Subcutaneous abdominal adipose tissue (tissue), 5 donors: Measurements from ENCODE around the gene CNGA3.

Experiments
- H3K27ac ChIP-seq: one replicate; pipeline ENCODE4 v1.7.0; 2013; ENCODE audit warnings: low read depth, mild to moderate bottlenecking, inconsistent platforms, low read length, moderate library complexity
- H3K27me3 ChIP-seq, 5 donors: one replicate each; pipeline ENCODE4 v1.7.0; 2013; ENCODE audit warnings: low read length in 5 of 5, inconsistent platforms in 1 of 5; ENCODE audit not compliant: control insufficient read depth in 5 of 5, insufficient read depth in 4 of 5
- H3K36me3 ChIP-seq, 5 donors: one replicate each; pipeline ENCODE4 v1.7.0; 2013; ENCODE audit warnings: low read length in 5 of 5; ENCODE audit not compliant: control insufficient read depth in 5 of 5, insufficient read depth in 5 of 5
- H3K4me1 ChIP-seq, 5 donors: one replicate each; pipeline ENCODE4 v1.7.0; 2013; ENCODE audit warnings: low read length in 5 of 5, mild to moderate bottlenecking in 3 of 5, moderate library complexity in 1 of 5; ENCODE audit not compliant: control insufficient read depth in 5 of 5, insufficient read depth in 5 of 5
- H3K4me3 ChIP-seq, 5 donors: one replicate each; pipeline ENCODE4 v1.7.0; 2013; ENCODE audit warnings: low read length in 5 of 5, low read depth in 1 of 5
- H3K9ac ChIP-seq, 5 donors: one replicate each; pipeline ENCODE4 v1.7.0; 2013; ENCODE audit warnings: low read length in 5 of 5, mild to moderate bottlenecking in 4 of 5, moderate library complexity in 3 of 5
- H3K9me3 ChIP-seq, 5 donors: one replicate each; pipeline ENCODE4 v1.7.0; 2013; ENCODE audit warnings: low read length in 5 of 5; ENCODE audit not compliant: control insufficient read depth in 5 of 5
- donor health status: healthy.
- donor health status: healthy.
- donor health status: healthy.
- donor health status: healthy.
- donor health status: healthy.

Gene CNGA3

GRCh38 chr2:98327776-98328175, 18.5 kb upstream of the CNGA3 start:
- Histone ChIP-seq H3K27ac (no peak overlapping the region), H3K36me3 (no peaks in the 10 kb centered on the region), H3K4me1 (no peaks in the 10 kb centered on the region), H3K9ac (no peak overlapping the region), H3K9me3 (peaks cover 0 to 24% (median 13%) of the 10 kb centered on the region in 5 donors), H3K4me3 (no peak overlapping the region), H3K27me3 (peaks cover 0 to 7% (median 0%) of the 10 kb centered on the region in 5 donors)

GRCh38 chr2:98329549-98329948, 16.7 kb upstream of the CNGA3 start:
- H3K27me3 ChIP-seq = peaks cover 0 to 7% (median 0%) of the 10 kb centered on the region in 5 donors
- no peaks in the 10 kb centered on the region for H3K36me3 ChIP-seq
- no peak overlapping the region for H3K4me3 ChIP-seq
- no peak overlapping the region for H3K9ac ChIP-seq
- H3K4me1 ChIP-seq = no peaks in the 10 kb centered on the region
- peaks cover 0 to 13% (median 0%) of the 10 kb centered on the region in 5 donors for H3K9me3 ChIP-seq
- H3K27ac ChIP-seq = no peak overlapping the region

DNA sequence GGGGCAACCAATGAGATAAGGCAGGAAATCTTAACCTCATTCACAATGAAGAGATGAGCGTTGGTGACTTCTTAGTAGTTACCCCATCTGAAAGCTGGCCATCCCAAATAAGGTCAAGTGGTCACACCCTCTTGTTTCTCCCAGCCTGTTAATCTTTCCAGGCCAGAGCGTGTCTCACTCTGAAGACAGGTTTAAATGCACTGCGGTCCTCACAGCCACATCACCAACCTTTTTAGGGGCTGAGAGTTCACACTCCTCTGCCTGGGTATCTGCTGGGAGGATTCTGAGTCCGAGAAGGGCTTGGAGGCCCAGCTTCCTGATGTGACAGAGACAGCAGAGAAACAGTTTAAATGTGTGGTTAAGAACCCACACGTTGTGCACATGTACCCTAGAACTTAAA, 13.3 kb upstream of the CNGA3 start:
- Histone ChIP-seq H3K4me3 (no peak overlapping the region), H3K9ac (no peak overlapping the region), H3K4me1 (no peaks in the 10 kb centered on the region), H3K9me3 (peaks cover 0 to 8% (median 0%) of the 10 kb centered on the region in 5 donors), H3K36me3 (no peaks in the 10 kb centered on the region), H3K27ac (no peak overlapping the region), H3K27me3 (peaks cover 0 to 7% (median 0%) of the 10 kb centered on the region in 5 donors)

DNA sequence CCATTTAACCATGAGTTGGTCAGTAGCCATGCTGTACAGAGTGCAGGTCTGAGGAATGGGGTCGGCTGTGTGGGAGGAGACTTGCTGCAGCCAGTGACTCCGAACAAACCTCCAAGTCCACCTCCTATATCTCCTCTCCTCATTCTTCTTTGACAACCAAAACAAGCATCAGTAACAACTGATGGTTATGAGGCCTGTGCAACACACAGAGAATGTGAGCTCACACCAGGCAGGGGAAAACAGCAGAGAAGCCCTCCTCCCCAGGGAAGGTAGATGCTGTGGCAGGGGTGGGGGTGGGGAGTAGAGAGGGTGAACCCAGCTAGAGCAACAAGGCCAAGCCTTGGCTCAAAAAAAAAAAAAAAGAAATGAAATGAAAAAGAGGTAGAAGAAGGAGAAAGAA, 12.3 kb upstream of the CNGA3 start:
- H3K27ac ChIP-seq = no peak overlapping the region
- no peak overlapping the region for H3K9ac ChIP-seq
- H3K4me1 ChIP-seq = no peaks in the 10 kb centered on the region
- no peak overlapping the region for H3K4me3 ChIP-seq
- H3K36me3 ChIP-seq = no peaks in the 10 kb centered on the region
- peaks cover 0 to 2% (median 0%) of the 10 kb centered on the region in 5 donors for H3K9me3 ChIP-seq
- H3K27me3 ChIP-seq = peaks cover 0 to 7% (median 0%) of the 10 kb centered on the region in 5 donors

- no peak overlapping the region for H3K27ac ChIP-seq
- H3K4me1 ChIP-seq = no peaks in the 10 kb centered on the region
- peaks cover 0 to 2% (median 0%) of the 10 kb centered on the region in 5 donors for H3K9me3 ChIP-seq
- H3K9ac ChIP-seq = no peak overlapping the region
- H3K4me3 ChIP-seq = no peak overlapping the region
- H3K27me3 ChIP-seq = peaks cover 0 to 7% (median 0%) of the 10 kb centered on the region in 5 donors
- no peaks in the 10 kb centered on the region for H3K36me3 ChIP-seq
Measured at GRCh38 chr2:98334439-98335078, 11.7 kb upstream of the CNGA3 start.

- Histone ChIP-seq H3K4me3 (no peak overlapping the region), H3K27me3 (peaks cover 0 to 7% (median 0%) of the 10 kb centered on the region in 5 donors), H3K27ac (no peak overlapping the region), H3K36me3 (no peaks in the 10 kb centered on the region), H3K9me3 (peaks cover 0 to 5% (median 0%) of the 10 kb centered on the region in 5 donors), H3K9ac (no peak overlapping the region), H3K4me1 (no peaks in the 10 kb centered on the region)
Measured at GRCh38 chr2:98335271-98335670, 11.0 kb upstream of the CNGA3 start.

- H3K27me3 ChIP-seq = peaks cover 1 to 23% (median 13%) of the 10 kb centered on the region in 5 donors
- H3K36me3 ChIP-seq = no peaks in the 10 kb centered on the region
- peaks cover 0 to 2% (median 0%) of the 10 kb centered on the region in 5 donors for H3K4me1 ChIP-seq
- H3K9ac ChIP-seq = no peak overlapping the region
- H3K9me3 ChIP-seq = peaks cover 0 to 5% (median 0%) of the 10 kb centered on the region in 5 donors
- H3K4me3 ChIP-seq = no peak overlapping the region
- H3K27ac ChIP-seq = no peak overlapping the region
Measured at GRCh38 chr2:98341241-98341640, 5.0 kb upstream of the CNGA3 start.

- Histone ChIP-seq H3K4me1 (peaks cover 0 to 15% (median 8%) of the 10 kb centered on the region in 5 donors), H3K36me3 (no peaks in the 10 kb centered on the region), H3K27me3 (peaks cover 18 to 43% (median 29%) of the 10 kb centered on the region in 5 donors), H3K9me3 (peaks cover 0 to 5% (median 0%) of the 10 kb centered on the region in 5 donors), H3K27ac (no peak overlapping the region), H3K9ac (no peak overlapping the region), H3K4me3 (no peak overlapping the region)
Measured at GRCh38 chr2:98343285-98343684, 3.0 kb upstream of the CNGA3 start.

GRCh38 chr2:98347298-98348065, 1.2 kb downstream of the CNGA3 start:
- Histone ChIP-seq H3K27ac (no peak overlapping the region), H3K9me3 (no peaks in the 10 kb centered on the region), H3K4me3 (no peak overlapping the region), H3K27me3 (peaks cover 24 to 60% (median 40%) of the 10 kb centered on the region in 5 donors), H3K36me3 (no peaks in the 10 kb centered on the region), H3K9ac (no peak overlapping the region), H3K4me1 (peaks cover 0 to 15% (median 8%) of the 10 kb centered on the region in 5 donors)

- Histone ChIP-seq H3K4me3 (no peak overlapping the region), H3K9me3 (no peaks in the 10 kb centered on the region), H3K27me3 (peaks cover 24 to 58% (median 40%) of the 10 kb centered on the region in 5 donors), H3K36me3 (no peaks in the 10 kb centered on the region), H3K27ac (no peak overlapping the region), H3K9ac (no peak overlapping the region), H3K4me1 (peaks cover 0 to 15% (median 8%) of the 10 kb centered on the region in 5 donors)
Measured at GRCh38 chr2:98348066-98348561, 1.9 kb downstream of the CNGA3 start.
